WTC11 (cell line): Measurements from ENCODE around the gene ERC1. TPM values are rescaled to one million over a fixed set of nuclear protein-coding genes. Genes with fewer than 3 reads are reported as not detected.
A peak's percentile ranks its signal among the peaks of the same experiment; 100 is the strongest.

Experiments used
- AR ChIP-seq: fragments of 250-450 bp; sonication (Bioruptor Pico); IDR thresholded peaks from 2 replicates; pipeline ENCODE4 v1.9.0; 2021; ENCODE audit warnings: mild to moderate bottlenecking
- ATF1 ChIP-seq: sonication (generic); formaldehyde crosslinking; IDR thresholded peaks from 2 replicates; pipeline ENCODE4 v1.8.1; 2023; ENCODE audit warnings: mild to moderate bottlenecking, moderate library complexity, missing genetic modification reagents
- ATF3 ChIP-seq: sonication (generic); formaldehyde crosslinking; conservative IDR thresholded peaks from 2 replicates; pipeline ENCODE4 v1.8.1; 2022; ENCODE audit warnings: mild to moderate bottlenecking, missing genetic modification reagents
- EMX1 ChIP-seq: fragments of 250-450 bp; sonication (Bioruptor Pico); IDR thresholded peaks from 2 replicates; pipeline ENCODE4 v1.8.0; 2021; ENCODE audit warnings: mild to moderate bottlenecking
- FOXK1 ChIP-seq: sonication (generic); formaldehyde crosslinking; IDR thresholded peaks from 2 replicates; pipeline ENCODE4 v1.8.0; 2022; ENCODE audit warnings: mild to moderate bottlenecking, moderate library complexity, missing genetic modification reagents
- FOXP4 ChIP-seq: sonication (generic); formaldehyde crosslinking; IDR thresholded peaks from 2 replicates; pipeline ENCODE4 v1.8.0; 2022; ENCODE audit warnings: mild to moderate bottlenecking, missing genetic modification reagents
- HMGA2 ChIP-seq: fragments of 250-450 bp; sonication (Bioruptor Pico); IDR thresholded peaks from 2 replicates; pipeline ENCODE4 v1.4.0; 2021; ENCODE audit warnings: mild to moderate bottlenecking, moderate library complexity
- MLX ChIP-seq: sonication (generic); formaldehyde crosslinking; IDR thresholded peaks from 2 replicates; pipeline ENCODE4 v1.8.1; 2023; ENCODE audit warnings: mild to moderate bottlenecking, missing genetic modification reagents, moderate library complexity
- MXD4 ChIP-seq: fragments of 250-450 bp; sonication (Bioruptor Pico); IDR thresholded peaks from 2 replicates; pipeline ENCODE4 v1.8.0; 2021; ENCODE audit warnings: mild to moderate bottlenecking, moderate library complexity, borderline replicate concordance
- NFATC4 ChIP-seq: fragments of 250-450 bp; sonication (Bioruptor Pico); IDR thresholded peaks from 2 replicates; pipeline ENCODE4 v1.9.0; 2021; ENCODE audit warnings: mild to moderate bottlenecking
- PRRX2 ChIP-seq: fragments of 250-450 bp; sonication (Bioruptor Pico); IDR thresholded peaks from 2 replicates; pipeline ENCODE4 v1.8.0; 2021; ENCODE audit warnings: mild to moderate bottlenecking
- RORB ChIP-seq: fragments of 250-450 bp; sonication (Bioruptor Pico); IDR thresholded peaks from 2 replicates; pipeline ENCODE4 v1.9.0; 2021; ENCODE audit warnings: mild to moderate bottlenecking
- ZNF121 ChIP-seq: sonication (generic); formaldehyde crosslinking; IDR thresholded peaks from 2 replicates; pipeline ENCODE4 v1.8.0; 2023; ENCODE audit warnings: missing genetic modification reagents
- ZNF281 ChIP-seq: sonication (generic); formaldehyde crosslinking; IDR thresholded peaks from 2 replicates; pipeline ENCODE4 v1.8.0; 2023; ENCODE audit warnings: mild to moderate bottlenecking, missing genetic modification reagents
- ZNF416 ChIP-seq: fragments of 250-450 bp; sonication (Bioruptor Pico); IDR thresholded peaks from 2 replicates; pipeline ENCODE4 v1.9.0; 2021; ENCODE audit warnings: mild to moderate bottlenecking, inconsistent platforms
- ZNF423 ChIP-seq: fragments of 250-450 bp; sonication (Bioruptor Pico); IDR thresholded peaks from 2 replicates; pipeline ENCODE4 v2.1.2; 2022; ENCODE audit warnings: mild to moderate bottlenecking, moderate library complexity
- ZNF512 ChIP-seq: sonication (generic); formaldehyde crosslinking; IDR thresholded peaks from 2 replicates; pipeline ENCODE4 v1.8.1; 2022; ENCODE audit warnings: missing genetic modification reagents, borderline replicate concordance
- ZNF532 ChIP-seq: fragments of 250-450 bp; sonication (Bioruptor Pico); IDR thresholded peaks from 2 replicates; pipeline ENCODE4 v1.9.0; 2021; ENCODE audit warnings: mild to moderate bottlenecking, borderline replicate concordance
- ZNF671 ChIP-seq: fragments of 250-450 bp; sonication (Bioruptor Pico); IDR thresholded peaks from 2 replicates; pipeline ENCODE4 v1.8.0; 2021; ENCODE audit warnings: mild to moderate bottlenecking
- total RNA-seq: library from RNA; stranded (reverse); gene quantifications from 3 replicates; pipeline ENCODE4 v1.2.3, GENCODE V29; 2021

ERC1 gene
- total RNA-seq, 1 experiment from 2014 or later = 47.5 TPM

- TF ChIP-seq ZNF532 (CRISPR knock-in tag) (no peak), ATF1 (CRISPR knock-in tag) (no peak), FOXP4 (peak; percentile 41), EMX1 (CRISPR knock-in tag) (no peak), ZNF121 (no peak), PRRX2 (CRISPR knock-in tag) (no peak), MXD4 (CRISPR knock-in tag) (no peak), ZNF512 (CRISPR knock-in tag) (no peak), FOXK1 (no peak), ZNF416 (CRISPR knock-in tag) (no peak), HMGA2 (CRISPR knock-in tag) (no peak), ZNF423 (CRISPR knock-in tag) (peak; percentile 40; the same call in 1 of the 2 replicates), MLX (CRISPR knock-in tag) (no peak), NFATC4 (no peak), AR (no peak), ZNF671 (CRISPR knock-in tag) (no peak), ATF3 (no peak), ZNF281 (0 out of 2 replicates have a peak, but pooled peaks have one; percentile 45), RORB (CRISPR knock-in tag) (no peak)
These were observed 619 bp downstream of the ERC1 start (continued) for GRCh38 chr12:991350-992333.
